Measurements from ENCODE around the gene NECTIN2. TPM values are rescaled to one million over a fixed set of nuclear protein-coding genes. Genes with fewer than 3 reads are reported as not detected.

NECTIN2 gene
- total RNA-seq, 2 experiments from 2014 or later: 1.8 to 1.9 TPM

GRCh38 chr19:44848036-44848811 lies 2.1 kb downstream of the NECTIN2 start:
- CTCF ChIA-PET: interaction anchor here (0.9 kb wide), 1 partner anchor 124 kb away, joined by 3 read pairs; no protein-coding TSS in a partner anchor
- H3K4me3 ChIP-seq (ENCODE audit: low read length): no peak overlapping the region
- no peak overlapping the region for H3K27ac ChIP-seq (ENCODE audit: low read depth in 1 of 2, low read length in 2 of 2)
- no peak for TF ChIP-seq CTCF (IDR thresholded peaks at IDR 0.05)
- H3K27ac Mint-ChIP-seq: no peak overlapping the region
- intact Hi-C loops (cut with DNase I, micrococcal nuclease): loop anchor here in 1 of 2 experiments (5.0 kb wide), 1 partner anchor 126 kb away; no protein-coding TSS in a partner anchor
- H3K4me1 Mint-ChIP-seq (ENCODE audit: low read depth): peaks cover 30% of the 10 kb centered on the region
- ATAC-seq (ENCODE audit: poor library complexity): no peak
- H3K9me3 ChIP-seq (ENCODE audit: control insufficient read depth in 1 of 2, insufficient read depth in 1 of 2, low read length in 2 of 2): peaks cover 0 to 6% of the 10 kb centered on the region in 2 experiments
- no peaks in the 10 kb centered on the region for H3K36me3 Mint-ChIP-seq (ENCODE audit: low read depth)
- POLR2A ChIA-PET: interaction anchor here (0.7 kb wide), 1 partner anchor 154 kb away, joined by 3 read pairs; no protein-coding TSS in a partner anchor
- DNase-seq: peak in 2 of 14 experiments; percentile 45 to 46
- H3K9me3 Mint-ChIP-seq: no peaks in the 10 kb centered on the region
- peaks cover 21% of the 10 kb centered on the region for H3K27me3 Mint-ChIP-seq
- H3K36me3 ChIP-seq (ENCODE audit: insufficient read depth, low read length): no peaks in the 10 kb centered on the region
- H3K27me3 ChIP-seq (ENCODE audit: control insufficient read depth in 1 of 2, insufficient read depth in 2 of 2, low read length in 2 of 2): peaks cover 13 to 20% of the 10 kb centered on the region in 2 experiments
- H3K4me3 Mint-ChIP-seq: peak overlapping the region; percentile 65
- H3K4me1 ChIP-seq (ENCODE audit: insufficient read depth, low read length): peaks cover 43% of the 10 kb centered on the region

GRCh38 chr19:44848812-44849447 lies 2.8 kb downstream of the NECTIN2 start:
- H3K36me3 ChIP-seq (ENCODE audit: insufficient read depth, low read length): no peaks in the 10 kb centered on the region
- ChIA-PET CTCF (interaction anchor here (0.9 kb wide), 1 partner anchor 125 kb away, joined by 3 read pairs; no protein-coding TSS in a partner anchor), POLR2A (interaction anchor here (0.7 kb wide), 1 partner anchor 153 kb away, joined by 3 read pairs; no protein-coding TSS in a partner anchor)
- Mint-ChIP-seq H3K4me1 (ENCODE audit: low read depth) (peaks cover 30% of the 10 kb centered on the region), H3K27ac (no peak overlapping the region), H3K36me3 (ENCODE audit: low read depth) (no peaks in the 10 kb centered on the region), H3K4me3 (no peak overlapping the region), H3K9me3 (no peaks in the 10 kb centered on the region), H3K27me3 (peaks cover 21% of the 10 kb centered on the region)
- DNase-seq (peak in 1 of 14 experiments; percentile 36), ATAC-seq (ENCODE audit: poor library complexity) (no peak)
- peaks cover 0 to 6% of the 10 kb centered on the region in 2 experiments for H3K9me3 ChIP-seq (ENCODE audit: control insufficient read depth in 1 of 2, insufficient read depth in 1 of 2, low read length in 2 of 2)
- H3K27me3 ChIP-seq (ENCODE audit: control insufficient read depth in 1 of 2, insufficient read depth in 2 of 2, low read length in 2 of 2): peaks cover 13 to 20% of the 10 kb centered on the region in 2 experiments
- intact Hi-C loops (cut with DNase I, micrococcal nuclease): loop anchor here in 1 of 2 experiments (5.0 kb wide), 1 partner anchor 127 kb away; no protein-coding TSS in a partner anchor
- no peak overlapping the region for H3K4me3 ChIP-seq (ENCODE audit: low read length)
- no peak for TF ChIP-seq CTCF (IDR thresholded peaks at IDR 0.05)
- peaks cover 43% of the 10 kb centered on the region for H3K4me1 ChIP-seq (ENCODE audit: insufficient read depth, low read length)
- H3K27ac ChIP-seq (ENCODE audit: low read depth in 1 of 2, low read length in 2 of 2): no peak overlapping the region

GRCh38 chr19:44850641-44851109 lies 4.6 kb downstream of the NECTIN2 start:
- no peaks in the 10 kb centered on the region for H3K36me3 Mint-ChIP-seq (ENCODE audit: low read depth)
- H3K9me3 Mint-ChIP-seq: no peaks in the 10 kb centered on the region
- H3K9me3 ChIP-seq (ENCODE audit: control insufficient read depth in 1 of 2, insufficient read depth in 1 of 2, low read length in 2 of 2): peaks cover 0 to 6% of the 10 kb centered on the region in 2 experiments
- no peak overlapping the region for H3K27ac ChIP-seq (ENCODE audit: low read depth in 1 of 2, low read length in 2 of 2)
- intact Hi-C loops (cut with DNase I, micrococcal nuclease): no loop called here
- TF ChIP-seq CTCF (IDR thresholded peaks at IDR 0.05): no peak
- H3K27me3 Mint-ChIP-seq: peaks cover 14% of the 10 kb centered on the region
- ATAC-seq (ENCODE audit: poor library complexity) (no peak), DNase-seq (no peak)
- no peak overlapping the region for H3K4me3 Mint-ChIP-seq
- ChIA-PET CTCF (interaction anchor here (1.5 kb wide), 1 partner anchor 80 kb away, joined by 3 read pairs; no protein-coding TSS in a partner anchor), POLR2A (no interaction called here)
- H3K4me1 Mint-ChIP-seq (ENCODE audit: low read depth): peaks cover 18% of the 10 kb centered on the region
- peaks cover 29% of the 10 kb centered on the region for H3K4me1 ChIP-seq (ENCODE audit: insufficient read depth, low read length)
- H3K27me3 ChIP-seq (ENCODE audit: control insufficient read depth in 1 of 2, insufficient read depth in 2 of 2, low read length in 2 of 2): peaks cover 13 to 20% of the 10 kb centered on the region in 2 experiments
- no peak overlapping the region for H3K4me3 ChIP-seq (ENCODE audit: low read length)
- no peak overlapping the region for H3K27ac Mint-ChIP-seq
- no peaks in the 10 kb centered on the region for H3K36me3 ChIP-seq (ENCODE audit: insufficient read depth, low read length)

Measured in CD4-positive, alpha-beta T cell (primary cell).